NCI-H2227 treated with DMSO at 0.1 percent for 48 hours (cell line): Measurements from ENCODE around the gene MDH1B.

ENCODE experiments used
- DNase-seq: peaks from one replicate; lab custom pipeline; 2025; lab: John Stamatoyannopoulos, UW

MDH1B gene

DNA sequence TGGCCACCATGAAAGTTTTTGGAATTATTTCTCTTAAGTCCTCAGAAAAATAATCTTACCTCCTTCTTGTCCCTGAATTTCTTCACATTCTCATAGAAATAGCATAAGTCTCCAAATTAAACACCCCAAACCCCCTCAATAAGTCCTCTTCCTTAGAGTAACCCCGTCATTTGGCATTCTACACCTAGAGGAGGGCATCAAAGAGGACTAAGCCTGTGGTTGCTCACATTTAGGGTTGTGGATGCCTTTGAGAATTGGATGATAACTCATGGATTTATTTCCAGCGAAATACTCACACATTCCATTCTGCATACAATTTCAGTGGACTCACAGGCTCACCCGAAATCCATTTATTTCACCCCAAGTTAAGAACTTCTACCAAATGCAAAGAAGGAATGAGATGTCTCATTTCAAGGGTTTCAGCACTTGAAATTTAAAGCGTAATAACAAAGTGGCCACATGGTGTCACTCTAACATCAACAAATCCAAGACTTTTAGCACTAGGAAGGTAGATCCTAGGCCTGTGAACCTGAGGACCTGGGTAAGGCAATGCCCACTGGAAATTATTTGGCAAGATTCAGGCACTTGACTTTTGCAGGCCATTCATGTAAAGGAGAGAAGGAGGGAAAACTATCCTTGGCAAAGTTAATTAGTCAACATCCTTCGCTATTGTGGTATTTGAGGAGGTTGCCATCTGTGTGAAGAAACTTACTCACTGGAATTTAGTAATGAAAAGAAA lies 71.6 kb downstream of the MDH1B start:
- DNase-seq, result peak; percentile 80

- no peak for DNase-seq
Measured at GRCh38 chr2:206692971-206693370, 72.2 kb downstream of the MDH1B start.

DNA sequence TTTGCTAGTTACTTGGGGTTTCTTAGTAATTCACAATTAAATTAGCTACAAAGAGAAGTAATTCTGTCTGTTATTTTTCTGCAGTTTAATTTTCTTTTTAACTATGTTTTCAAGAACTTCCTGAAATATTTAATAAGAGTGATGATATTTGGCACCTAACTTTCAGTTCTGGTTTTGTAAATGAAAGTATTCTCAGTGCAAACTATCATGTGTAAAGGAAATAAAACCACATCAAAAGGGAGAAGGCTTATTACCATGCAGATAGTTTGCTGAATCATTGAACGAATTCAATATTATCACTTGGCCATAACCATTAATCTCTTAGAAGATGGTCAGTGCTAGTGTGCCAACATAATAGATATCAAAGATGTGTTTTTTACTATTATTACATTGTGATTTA lies 76.1 kb downstream of the MDH1B start:
- no peak for DNase-seq

- DNase-seq, result no peak
Measured at GRCh38 chr2:206688453-206688852, 76.7 kb downstream of the MDH1B start.
